AG04449 (cell line): ENCODE results near the gene CYREN.

Source experiments
- CTCF ChIA-PET: fragments of 350-600 bp; formaldehyde crosslinking; extraction: SDS; loops from one replicate; lab custom pipeline; 2021; ENCODE audit warnings: antibody characterized with exemption; lab: Yijun Ruan, JAX
- POLR2A ChIA-PET: fragments of 400-600, 350-600 bp; formaldehyde crosslinking; extraction: SDS; loops from one replicate; lab custom pipeline; 2020; ENCODE audit warnings: antibody characterized with exemption, inconsistent platforms; lab: Yijun Ruan, JAX
- DNase-seq: peaks from one replicate; pipeline ENCODE4 v3.0.0-alpha.2; 2010; ENCODE audit warnings: low read depth, low spot score
- H3K4me3 ChIP-seq: 2 replicates; pipeline ENCODE4 v1.5.1; 2011; ENCODE audit warnings: low read depth, mild to moderate bottlenecking, control low read depth, low read length
- TF ChIP-seq, protein P1 (sequence below): IDR thresholded peaks from one replicate; pipeline ENCODE4 v1.5.1; 2011; ENCODE audit warnings: mild to moderate bottlenecking, moderate library complexity, low read length, control low read depth, inconsistent platforms; ENCODE audit not compliant: insufficient read depth; ENCODE audit errors: missing control alignments

CYREN gene

DNA sequence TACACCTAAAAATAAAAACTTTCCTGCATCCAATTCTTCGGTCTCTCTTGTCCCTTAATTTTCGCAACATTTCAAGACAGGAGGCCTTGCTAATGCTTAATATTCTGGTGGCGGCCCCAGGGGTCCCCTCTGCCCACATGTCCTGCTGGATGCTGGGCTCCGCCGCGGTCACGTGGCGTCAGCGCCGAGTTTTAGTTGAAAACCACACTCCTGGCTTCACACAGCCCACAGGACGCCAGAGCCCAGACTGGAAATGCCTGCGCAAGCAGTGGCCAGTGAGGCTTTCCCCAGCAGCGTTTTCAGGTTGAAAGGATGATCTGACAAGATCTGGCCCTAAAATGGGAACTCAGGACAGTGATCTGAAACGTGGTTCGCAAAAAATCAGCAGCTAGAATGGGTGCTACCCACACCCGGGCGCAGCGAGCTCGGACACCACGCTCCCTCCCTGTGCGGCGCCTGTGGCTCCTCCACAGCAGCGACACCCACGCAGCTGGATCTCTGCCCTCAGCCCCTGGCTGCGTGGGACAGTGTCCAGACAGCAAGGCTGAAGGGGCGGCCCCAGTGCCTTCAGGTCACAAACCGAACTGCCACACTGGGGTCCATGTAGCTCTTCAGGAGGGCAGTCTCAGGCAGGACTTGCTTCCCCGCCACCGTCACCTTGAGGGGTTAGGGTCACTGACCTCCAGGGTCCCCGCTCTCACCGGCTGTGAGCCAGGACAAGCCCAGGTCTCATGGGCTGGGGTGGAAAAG lies 11.6 kb upstream of the CYREN start:
- TF ChIP-seq, protein P1, sequence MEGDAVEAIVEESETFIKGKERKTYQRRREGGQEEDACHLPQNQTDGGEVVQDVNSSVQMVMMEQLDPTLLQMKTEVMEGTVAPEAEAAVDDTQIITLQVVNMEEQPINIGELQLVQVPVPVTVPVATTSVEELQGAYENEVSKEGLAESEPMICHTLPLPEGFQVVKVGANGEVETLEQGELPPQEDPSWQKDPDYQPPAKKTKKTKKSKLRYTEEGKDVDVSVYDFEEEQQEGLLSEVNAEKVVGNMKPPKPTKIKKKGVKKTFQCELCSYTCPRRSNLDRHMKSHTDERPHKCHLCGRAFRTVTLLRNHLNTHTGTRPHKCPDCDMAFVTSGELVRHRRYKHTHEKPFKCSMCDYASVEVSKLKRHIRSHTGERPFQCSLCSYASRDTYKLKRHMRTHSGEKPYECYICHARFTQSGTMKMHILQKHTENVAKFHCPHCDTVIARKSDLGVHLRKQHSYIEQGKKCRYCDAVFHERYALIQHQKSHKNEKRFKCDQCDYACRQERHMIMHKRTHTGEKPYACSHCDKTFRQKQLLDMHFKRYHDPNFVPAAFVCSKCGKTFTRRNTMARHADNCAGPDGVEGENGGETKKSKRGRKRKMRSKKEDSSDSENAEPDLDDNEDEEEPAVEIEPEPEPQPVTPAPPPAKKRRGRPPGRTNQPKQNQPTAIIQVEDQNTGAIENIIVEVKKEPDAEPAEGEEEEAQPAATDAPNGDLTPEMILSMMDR, result no peak
- H3K4me3 ChIP-seq, result no peak overlapping the region
- POLR2A ChIA-PET, result no interaction called here
- CTCF ChIA-PET, result interaction anchor here (1.0 to 5.7 kb wide), 3 partner anchors 7 to 12 kb away, joined by 3 to 29 read pairs (median 3); partner anchors contain the start of gene CYREN
- DNase-seq, result no peak

DNA sequence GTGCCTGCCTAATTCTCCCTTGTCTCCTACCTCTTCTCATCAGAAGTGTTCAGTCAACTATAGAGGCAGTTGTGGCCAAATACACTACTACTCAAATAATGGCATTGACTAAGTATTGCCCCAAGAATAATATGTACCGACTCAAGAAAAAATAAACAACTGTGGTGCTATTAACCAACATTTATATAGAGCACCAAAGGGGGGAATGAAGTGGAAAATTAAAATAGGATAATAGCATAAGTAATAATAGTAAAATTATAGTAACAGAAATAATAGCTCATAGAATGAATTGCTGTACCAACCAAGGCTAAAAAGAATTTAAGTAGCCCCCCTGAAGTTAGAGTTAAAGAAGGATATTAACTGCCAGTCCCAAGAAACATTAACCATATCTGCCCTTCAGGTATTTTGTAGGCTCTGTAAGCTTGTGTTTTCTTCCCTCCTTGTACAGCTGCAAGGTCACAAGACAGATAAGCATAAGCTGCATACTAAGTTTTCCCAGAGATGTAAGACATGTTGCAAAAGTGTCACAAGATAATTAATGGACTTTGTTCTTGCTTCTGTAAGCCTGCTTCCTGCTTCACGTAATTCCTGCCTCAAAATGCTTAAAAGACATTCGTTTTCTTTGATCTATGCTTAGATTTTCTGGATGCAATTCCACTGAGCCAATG lies 10.9 kb upstream of the CYREN start:
- no peak for DNase-seq
- no peak overlapping the region for H3K4me3 ChIP-seq
- TF ChIP-seq, protein P1, result no peak
- ChIA-PET CTCF (interaction anchor here (1.0 to 5.7 kb wide), 4 partner anchors 8 to 11 kb away, joined by 3 to 29 read pairs (median 3); partner anchors contain the start of gene CYREN), POLR2A (interaction anchor here (1.2 kb wide), 1 partner anchor 10 kb away, joined by 3 read pairs; the partner anchor contains the start of gene CYREN)

DNA sequence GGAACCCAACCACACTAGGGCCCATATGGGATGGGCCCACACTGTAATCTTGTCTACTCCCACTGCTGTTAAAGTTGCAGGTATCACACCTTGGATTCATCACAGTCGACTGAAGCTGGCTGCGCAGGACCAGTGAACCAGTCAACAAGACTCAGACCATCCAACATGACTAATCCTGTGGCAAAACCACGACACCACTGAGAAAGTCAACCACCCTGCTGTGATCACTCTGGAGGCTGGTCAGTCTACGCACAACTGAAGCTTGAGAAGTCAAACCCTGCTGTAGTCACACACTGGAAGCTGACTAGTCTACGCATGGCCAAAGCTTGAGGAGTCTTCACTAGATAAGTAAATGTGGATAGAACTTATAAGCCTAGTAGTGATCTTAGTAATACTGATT lies 9.6 kb upstream of the CYREN start:
- H3K4me3 ChIP-seq, result no peak overlapping the region
- ChIA-PET CTCF (interaction anchor here (1.4 to 5.7 kb wide), 2 partner anchors 10 to 11 kb away, joined by 3 to 29 read pairs; partner anchors contain the start of gene CYREN), POLR2A (interaction anchor here (1.2 kb wide), 1 partner anchor 9 kb away, joined by 3 read pairs; the partner anchor contains the start of gene CYREN)
- no peak for DNase-seq
- TF ChIP-seq, protein P1, result no peak

DNA sequence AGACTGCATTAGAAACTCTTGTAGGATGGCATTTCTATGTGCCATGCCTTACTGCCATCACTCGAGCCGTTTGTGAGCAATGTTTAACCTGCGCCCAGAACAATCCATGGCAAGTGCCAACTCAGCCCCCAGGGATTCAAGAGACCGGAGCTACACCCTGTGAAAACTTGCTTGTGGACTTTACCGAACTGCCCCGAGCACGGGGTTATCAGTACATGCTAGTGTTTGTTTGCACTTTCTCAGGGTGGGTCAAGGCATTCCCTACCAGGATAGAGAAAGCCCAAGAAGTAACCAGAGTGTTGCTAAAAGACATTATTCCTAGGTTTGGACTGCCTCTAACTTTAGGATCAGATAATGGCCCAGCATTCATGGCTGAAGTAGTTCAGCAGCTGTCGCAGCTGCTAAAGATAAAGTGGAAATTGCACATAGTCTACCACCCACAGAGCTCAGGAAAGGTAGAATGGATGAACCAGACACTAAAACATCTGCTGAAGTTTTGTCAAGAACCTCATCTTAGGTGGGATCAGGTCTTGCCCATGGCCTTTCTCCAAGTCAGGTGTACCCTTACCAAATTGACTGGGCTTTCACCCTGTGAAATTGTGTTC lies 8.9 kb upstream of the CYREN start:
- ChIA-PET POLR2A (no interaction called here), CTCF (interaction anchor here (1.7 to 5.7 kb wide), 2 partner anchors 9 to 11 kb away, joined by 4 to 29 read pairs; partner anchors contain the start of gene CYREN)
- H3K4me3 ChIP-seq, result no peak overlapping the region
- TF ChIP-seq, protein P1, result no peak
- no peak for DNase-seq

DNA sequence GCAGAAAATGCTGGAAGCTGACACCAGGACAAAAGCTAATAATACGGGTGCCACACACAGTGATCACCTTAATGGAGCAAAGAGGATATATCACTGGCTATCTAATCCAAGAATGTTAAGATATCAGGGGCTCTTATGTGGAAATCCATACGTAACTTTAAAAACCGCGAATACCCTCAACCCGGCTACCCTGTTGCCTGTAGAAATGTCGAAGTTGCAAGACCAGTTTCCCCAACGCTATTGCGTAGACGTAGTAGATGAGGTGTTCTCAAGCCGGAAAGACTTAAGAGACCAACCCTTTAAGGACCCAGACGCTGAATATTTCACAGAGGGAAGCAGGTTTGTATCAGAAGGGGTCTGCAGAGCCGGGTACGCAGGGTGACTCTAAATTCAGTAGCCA lies 7.9 kb upstream of the CYREN start:
- no peak overlapping the region for H3K4me3 ChIP-seq
- ChIA-PET CTCF (interaction anchor here (0.8 to 5.7 kb wide), 3 partner anchors 8 to 33 kb away, joined by 3 to 29 read pairs (median 4); partner anchors contain the start of genes CYREN and WDR91), POLR2A (no interaction called here)
- no peak for DNase-seq
- TF ChIP-seq, protein P1, result no peak
